ENCODE results near the gene CCDC77. TPM values are rescaled to one million over a fixed set of nuclear protein-coding genes. Genes with fewer than 3 reads are reported as not detected.

Gene CCDC77
- total and polyA plus RNA-seq, 5 donors from 2014 or later: 3.9 to 5.6 (median 5.3) TPM

Other genes with a start within 250 kb of the CCDC77 start
- not detected for gene SLC6A12, start 187.5 kb upstream of the CCDC77 start, total RNA-seq
- gene SLC6A12, start 187.5 kb upstream of the CCDC77 start, polyA plus RNA-seq: not detected
- 0.49 TPM for gene SLC6A13, start 138.8 kb upstream of the CCDC77 start, total RNA-seq
- not detected for gene SLC6A13, start 138.8 kb upstream of the CCDC77 start, polyA plus RNA-seq
- gene KDM5A, start 12.3 kb upstream of the CCDC77 start, total RNA-seq: 142 TPM
- 10 to 100 TPM; 44.4 to 59.2 (median 48.7) TPM for gene KDM5A, start 12.3 kb upstream of the CCDC77 start, polyA plus RNA-seq
- gene B4GALNT3, start 58.3 kb downstream of the CCDC77 start, total RNA-seq: 0.39 TPM
- 1 to 10 TPM in 3 of 4 donors, under 1 TPM in 1; 0.06 to 2.1 (median 1.4) TPM for gene B4GALNT3, start 58.3 kb downstream of the CCDC77 start, polyA plus RNA-seq